ENCODE measurements around the gene PARP12.
"Not testable (repeated sequence)": the region's sequence is repeated elsewhere in the genome, so short reads cannot be mapped to it uniquely, and the experiment has no call there.

Gene PARP12, protein sequence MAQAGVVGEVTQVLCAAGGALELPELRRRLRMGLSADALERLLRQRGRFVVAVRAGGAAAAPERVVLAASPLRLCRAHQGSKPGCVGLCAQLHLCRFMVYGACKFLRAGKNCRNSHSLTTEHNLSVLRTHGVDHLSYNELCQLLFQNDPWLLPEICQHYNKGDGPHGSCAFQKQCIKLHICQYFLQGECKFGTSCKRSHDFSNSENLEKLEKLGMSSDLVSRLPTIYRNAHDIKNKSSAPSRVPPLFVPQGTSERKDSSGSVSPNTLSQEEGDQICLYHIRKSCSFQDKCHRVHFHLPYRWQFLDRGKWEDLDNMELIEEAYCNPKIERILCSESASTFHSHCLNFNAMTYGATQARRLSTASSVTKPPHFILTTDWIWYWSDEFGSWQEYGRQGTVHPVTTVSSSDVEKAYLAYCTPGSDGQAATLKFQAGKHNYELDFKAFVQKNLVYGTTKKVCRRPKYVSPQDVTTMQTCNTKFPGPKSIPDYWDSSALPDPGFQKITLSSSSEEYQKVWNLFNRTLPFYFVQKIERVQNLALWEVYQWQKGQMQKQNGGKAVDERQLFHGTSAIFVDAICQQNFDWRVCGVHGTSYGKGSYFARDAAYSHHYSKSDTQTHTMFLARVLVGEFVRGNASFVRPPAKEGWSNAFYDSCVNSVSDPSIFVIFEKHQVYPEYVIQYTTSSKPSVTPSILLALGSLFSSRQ

DNA sequence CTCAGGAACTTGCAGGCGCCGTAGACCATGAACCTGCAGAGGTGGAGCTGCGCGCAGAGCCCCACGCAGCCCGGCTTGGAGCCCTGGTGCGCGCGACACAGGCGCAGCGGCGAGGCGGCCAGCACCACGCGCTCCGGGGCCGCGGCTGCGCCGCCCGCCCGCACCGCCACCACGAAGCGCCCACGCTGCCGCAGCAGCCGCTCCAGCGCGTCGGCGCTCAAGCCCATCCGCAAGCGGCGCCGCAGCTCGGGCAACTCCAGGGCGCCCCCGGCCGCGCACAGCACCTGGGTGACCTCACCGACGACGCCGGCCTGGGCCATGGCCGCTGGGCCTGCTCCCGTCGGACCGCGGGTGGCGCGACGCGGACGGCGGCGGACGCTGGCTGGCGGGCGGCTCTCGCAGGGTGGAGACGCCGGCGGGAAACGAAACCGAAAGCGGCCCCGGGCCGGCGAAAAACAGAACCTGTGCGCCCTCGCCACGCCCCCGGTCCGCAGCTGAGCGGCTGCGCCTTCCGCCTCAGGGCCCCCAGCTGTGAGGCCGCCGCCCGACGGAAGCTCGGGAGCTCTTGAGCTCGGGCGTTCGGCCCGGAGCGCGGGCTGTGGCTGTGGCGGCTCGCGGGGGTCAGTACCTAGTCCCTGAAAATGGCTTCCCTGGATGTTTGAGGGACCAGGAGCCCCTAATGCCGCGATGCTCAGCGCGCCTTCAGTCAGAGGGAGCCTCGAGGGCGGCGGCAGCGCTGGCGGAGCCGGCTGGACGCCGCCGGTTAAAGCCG is at the start of gene PARP12:
PARP12 (minus strand) TSS at position 424 of the 772 bp plus-strand sequence; CDS start at position 320, 104 bp downstream.
- peak; percentile 75 for DNase-seq (ENCODE audit: low read depth)

DNA sequence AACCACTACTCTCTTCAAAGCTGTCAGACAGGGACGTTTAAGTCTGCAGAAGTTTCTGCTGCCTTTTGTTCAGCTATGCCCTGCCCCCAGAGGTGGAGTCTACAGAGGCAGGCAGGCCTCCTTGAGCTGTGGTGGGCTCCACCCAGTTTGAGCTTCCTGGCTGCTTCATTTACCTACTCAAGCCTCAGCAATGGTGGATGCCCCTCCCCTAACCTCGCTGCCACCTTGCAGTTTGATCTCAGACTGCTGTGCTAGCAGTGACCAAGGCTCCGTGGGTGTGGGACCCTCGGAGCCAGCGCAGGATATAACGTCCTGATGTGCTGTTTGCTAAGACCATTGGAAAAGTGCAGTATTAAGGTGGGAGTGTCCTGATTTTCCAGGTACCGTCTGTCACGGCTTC is 46.0 kb upstream of the PARP12 start:
- DNase-seq (ENCODE audit: low read depth) = not testable (repeated sequence)

DNA sequence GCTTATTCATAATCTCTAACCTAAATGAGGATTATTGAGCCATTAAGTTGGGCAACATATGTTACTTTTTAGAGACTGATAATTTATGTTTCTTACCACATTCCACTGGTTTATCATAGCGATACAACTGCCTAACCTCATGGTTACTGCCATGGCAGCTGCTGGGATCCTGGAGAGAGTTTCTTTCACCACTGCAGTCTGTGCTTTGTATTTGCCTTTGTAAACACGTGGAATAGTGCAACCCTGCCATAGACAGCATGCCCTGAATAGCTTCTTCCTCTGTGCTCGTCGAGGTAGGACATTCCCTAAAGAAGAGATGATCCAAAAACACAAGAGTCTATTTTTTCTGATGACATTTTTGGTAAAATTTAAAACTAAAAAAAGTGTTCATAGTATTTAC is 33.7 kb upstream of the PARP12 start:
- DNase-seq (ENCODE audit: low read depth) = no peak

DNA sequence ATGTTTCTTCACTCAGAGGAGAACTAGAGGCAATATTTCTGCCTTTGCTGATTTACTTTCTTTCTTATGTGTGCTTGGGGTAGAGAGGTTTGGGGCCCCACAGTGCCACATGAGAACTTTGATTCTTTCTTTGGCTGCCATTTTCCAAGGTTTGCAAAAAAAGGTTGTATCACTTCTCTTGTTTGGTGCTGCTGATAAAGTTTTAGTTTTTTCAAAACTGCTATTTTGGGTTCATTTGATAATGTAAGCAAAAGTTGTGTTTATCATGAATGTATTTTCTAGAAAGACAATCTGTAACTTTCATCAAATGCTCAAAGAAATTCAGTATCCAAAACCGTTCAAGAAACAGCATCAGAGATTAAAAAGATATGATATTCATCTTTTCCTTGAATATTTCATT is 30.6 kb upstream of the PARP12 start:
- DNase-seq (ENCODE audit: low read depth) = no peak

DNA sequence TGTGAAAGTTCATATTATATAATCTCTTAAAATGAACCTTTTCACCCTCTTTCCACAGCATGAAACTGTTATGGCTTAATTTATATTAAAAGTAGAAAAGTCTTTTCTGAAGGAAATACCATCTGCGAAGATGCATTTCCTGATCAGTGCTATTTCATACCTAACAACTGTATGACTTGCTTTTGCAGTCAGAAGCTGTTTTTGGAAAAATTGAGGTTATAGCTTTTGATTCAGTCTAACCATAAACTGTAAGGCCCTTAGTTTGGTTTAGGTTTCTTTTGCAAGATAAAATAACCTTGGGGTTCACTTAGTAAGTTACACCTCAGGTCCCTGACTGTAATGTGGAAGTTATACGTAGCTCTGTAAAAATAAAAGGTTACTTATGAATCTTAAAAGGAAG is 22.7 kb upstream of the PARP12 start:
- DNase-seq (ENCODE audit: low read depth) = no peak

DNA sequence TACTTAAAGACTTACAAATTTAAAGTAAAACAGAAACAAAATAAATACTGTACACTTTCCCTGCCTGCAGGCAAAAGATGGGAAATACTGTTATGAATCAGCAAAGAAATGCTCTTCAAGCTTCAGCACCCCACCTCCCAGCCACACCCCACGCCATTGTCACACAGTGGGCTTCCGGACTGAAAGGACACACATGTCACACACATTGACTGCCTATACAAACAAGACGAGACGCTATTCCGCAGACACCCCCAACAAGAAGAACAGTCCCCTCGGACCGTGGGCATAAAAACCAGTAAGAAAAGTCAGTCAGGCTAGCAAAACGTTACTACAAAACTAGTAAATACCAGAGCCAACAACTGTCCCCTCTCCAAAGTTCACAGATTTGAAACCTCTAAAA is 22.2 kb upstream of the PARP12 start:
- DNase-seq (ENCODE audit: low read depth) = no peak

DNA sequence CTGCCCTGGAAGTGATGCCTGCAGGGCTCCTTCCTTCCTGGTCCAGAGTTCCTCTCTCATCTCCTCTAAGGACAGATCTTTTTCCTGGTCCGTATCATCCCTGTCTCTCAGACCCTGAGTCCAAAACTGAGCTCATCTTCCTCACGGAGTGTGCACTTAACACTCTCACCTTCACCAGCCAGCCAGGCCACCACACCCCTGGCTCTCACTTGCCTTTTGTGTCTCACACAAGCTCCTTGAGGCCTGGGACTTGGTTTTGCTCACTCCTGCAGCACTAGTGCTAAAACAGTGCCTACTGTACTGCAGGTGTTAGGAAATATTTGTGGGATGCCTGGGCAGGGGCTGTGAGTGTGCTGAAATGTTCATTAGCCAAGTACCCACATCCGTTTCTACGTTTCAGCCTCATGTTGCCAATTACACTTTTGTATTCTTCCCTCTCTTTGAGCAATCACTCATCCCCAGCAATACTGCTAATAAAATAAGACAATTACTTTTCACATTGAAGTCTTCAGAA is 21.4 kb upstream of the PARP12 start:
- no peak for DNase-seq (ENCODE audit: low read depth)

DNA sequence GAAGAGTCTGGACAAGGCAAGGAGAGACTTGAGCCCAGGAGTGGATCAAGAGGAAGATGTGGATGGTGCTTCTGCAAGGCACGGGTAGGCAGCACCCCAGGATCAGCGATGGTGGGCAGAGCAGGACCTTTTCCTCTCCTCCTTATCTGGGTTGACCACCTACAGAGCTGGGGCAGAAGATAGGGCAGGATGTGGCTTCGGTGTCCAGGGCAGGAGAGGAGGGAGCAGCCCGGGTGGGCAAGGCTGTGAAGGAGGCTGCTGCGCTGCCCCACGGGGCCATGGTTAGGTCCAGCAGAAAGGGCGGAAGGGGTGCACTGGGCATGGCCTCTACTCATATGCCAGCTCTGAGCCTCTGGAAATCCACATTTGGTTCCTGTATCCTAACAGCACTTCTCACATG is 20.0 kb upstream of the PARP12 start:
- DNase-seq (ENCODE audit: low read depth) = no peak

DNA sequence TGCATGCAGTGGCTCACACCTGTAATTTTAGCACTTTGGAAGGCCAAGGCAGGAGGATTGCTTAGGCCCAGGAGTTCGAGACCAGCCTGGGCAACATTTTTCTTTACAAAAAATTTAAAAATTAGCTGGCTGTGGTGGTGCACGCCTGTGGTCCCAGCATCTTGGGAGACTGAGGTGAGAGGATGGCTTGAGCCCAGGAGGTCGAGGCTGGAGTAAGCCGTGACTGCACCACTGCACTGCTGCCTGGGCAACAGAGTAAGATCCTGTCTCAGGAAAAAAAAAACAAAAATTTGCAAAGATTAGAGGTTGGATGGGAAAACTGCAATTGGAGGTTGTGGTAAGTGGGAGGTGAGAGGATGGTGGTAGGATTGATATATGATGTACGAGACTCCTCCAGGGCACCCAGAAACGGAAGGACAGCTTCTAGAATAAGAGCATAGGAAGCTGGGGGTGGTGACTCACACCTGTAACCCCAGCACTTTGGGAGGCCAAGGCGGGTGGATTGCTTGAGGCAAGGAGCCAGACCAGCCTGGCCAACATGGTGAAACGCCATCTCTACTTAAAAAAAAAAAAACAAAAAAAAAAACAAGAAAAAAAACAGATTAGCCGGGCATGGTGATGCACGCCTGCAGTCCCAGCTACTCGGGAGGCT is 19.1 kb upstream of the PARP12 start:
- no peak for DNase-seq (ENCODE audit: low read depth)

DNA sequence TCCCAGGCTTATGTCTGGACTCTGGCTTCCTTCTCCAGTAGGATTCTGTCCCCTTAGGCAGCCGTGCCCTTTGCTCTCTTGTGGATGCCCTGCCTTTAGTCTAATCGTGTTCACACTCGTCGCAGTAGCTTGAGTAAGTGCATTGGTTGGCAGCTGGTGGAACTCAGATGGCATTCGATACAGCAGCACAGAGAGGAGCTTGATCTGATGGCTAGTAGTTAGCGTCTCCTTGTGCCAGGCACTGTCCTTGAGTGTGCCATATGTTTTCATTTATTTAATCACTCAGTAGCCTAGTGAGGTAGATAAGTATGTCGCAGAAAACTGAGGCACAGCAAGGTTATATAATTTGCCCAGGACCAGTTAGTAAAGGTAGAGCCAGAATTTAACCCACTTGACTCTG is 18.2 kb upstream of the PARP12 start:
- DNase-seq (ENCODE audit: low read depth) = no peak

DNA sequence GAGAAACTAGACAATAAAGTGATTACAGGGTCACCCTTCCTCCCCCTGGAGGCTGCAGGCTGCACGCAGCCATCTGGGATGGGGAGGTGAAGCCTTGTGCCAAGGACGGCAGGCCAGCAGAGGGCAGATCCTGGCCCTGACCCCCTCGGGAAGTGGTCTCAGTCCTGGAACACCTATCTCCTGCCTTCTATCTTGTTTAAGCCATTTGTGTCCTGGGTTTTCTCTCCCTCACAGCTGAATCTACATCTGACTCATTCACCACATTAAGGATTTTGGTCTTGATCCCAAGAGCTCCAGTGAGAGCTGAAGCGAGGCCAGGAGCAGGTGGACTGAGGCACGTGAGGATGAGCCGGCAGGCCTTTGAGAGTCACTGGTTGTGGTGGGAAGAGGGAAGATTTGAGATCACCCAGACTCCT is 16.4 kb upstream of the PARP12 start:
- DNase-seq (ENCODE audit: low read depth) = no peak

DNA sequence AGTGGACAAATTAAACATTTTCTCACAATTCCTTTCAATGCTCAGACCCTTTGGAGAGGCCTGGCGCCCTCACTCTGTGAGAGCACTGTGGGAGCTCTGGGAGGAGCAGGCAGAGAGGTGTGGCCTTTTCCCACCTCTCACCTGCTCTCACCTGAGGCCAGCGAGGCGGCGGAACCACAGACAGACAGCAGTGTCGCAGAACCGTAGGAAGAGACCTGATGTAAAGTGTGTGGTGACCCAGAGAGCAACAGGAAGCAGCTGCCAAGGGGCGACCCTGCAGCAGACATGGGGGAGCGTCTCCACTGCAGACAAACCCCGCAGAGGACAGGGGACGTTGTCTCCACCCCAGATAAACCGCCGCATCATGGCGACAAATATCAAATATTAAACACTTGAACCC is 15.6 kb upstream of the PARP12 start:
- no peak for DNase-seq (ENCODE audit: low read depth)

DNA sequence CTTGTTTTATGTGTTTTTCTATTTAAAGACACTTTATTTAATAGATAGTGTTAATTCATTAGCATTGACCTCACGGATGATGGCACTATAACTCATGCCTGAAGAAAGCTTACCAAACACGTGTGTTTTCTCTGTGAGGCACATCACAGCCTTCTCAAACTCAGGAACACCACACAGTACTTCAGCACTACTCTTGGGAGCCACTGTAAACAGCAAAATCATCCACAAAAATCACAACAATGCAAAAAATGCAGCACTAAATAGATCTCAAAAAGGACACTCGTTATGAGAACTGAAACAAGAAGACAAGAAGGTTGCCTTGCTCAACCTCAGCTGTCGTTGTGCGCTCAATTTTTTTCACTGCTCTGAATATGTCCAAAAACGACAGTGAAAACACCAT is 12.0 kb upstream of the PARP12 start:
- no peak for DNase-seq (ENCODE audit: low read depth)

DNA sequence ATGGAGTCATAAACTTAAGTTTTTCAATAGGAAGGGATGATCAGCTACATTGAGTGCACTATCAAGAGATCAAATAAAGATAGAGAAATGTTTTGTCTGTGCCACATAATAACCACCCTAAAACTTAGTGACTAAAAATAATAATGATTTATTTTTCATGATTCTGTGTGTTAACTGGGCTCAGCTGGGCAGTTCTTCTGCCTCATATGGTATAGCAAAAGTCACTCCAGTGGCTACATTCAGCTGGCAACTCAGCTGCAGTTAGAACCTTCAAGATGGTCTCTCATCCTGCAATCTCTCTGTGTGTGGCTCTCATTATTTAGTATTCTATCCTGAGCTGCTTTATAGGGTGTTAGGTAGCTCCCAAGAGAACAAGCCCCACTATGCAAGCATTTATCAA is 7.8 kb upstream of the PARP12 start:
- no peak for DNase-seq (ENCODE audit: low read depth)

DNA sequence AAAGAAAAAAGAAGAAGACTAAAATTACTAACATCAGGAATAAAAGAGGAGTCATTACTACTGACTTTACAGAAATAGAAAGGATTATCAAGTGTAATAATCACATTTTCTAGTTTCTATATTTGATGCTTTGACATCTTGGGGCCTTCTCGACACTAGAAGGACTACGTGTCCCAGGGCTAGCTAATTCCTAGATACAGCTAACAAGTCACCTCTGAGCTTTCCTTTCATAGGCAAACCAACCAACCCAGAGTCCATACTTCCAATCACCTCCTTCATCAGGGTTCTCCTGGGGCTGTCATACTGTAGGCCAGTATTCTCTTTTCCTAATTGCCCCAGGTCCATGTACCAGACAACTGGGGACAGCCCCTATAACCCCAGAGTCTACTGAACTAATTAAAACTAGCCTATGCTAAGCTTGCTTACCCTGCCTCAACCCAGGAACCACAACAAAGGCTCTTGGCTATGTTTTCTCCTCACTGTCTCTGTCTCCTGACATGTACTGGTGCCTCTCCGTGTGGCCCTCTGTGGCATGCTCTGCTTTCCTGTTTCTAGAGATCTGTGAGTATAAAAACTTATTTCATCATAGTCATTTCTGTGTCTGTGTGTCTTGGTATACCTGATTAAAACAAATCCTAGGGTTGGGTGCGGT is 6.7 kb upstream of the PARP12 start:
- DNase-seq (ENCODE audit: low read depth) = no peak

DNA sequence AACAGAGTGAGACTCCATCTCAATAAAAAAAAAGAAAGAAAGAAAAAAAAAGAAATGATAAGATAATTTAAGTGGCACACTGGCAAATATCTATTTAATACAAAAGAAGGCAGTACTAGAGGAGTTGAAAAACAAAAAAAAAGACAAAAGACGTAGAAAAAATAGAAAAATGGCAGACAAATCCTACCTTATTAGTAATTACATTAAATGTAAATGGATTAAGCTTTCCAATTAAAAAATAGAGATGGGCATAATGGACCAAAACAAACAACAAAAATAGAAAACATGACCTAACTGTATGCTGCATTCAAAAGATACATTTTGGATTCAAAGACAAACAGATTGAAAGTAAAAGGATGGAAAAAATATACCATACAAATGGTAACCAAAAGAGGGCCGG is 5.3 kb upstream of the PARP12 start:
- DNase-seq (ENCODE audit: low read depth) = no peak

DNA sequence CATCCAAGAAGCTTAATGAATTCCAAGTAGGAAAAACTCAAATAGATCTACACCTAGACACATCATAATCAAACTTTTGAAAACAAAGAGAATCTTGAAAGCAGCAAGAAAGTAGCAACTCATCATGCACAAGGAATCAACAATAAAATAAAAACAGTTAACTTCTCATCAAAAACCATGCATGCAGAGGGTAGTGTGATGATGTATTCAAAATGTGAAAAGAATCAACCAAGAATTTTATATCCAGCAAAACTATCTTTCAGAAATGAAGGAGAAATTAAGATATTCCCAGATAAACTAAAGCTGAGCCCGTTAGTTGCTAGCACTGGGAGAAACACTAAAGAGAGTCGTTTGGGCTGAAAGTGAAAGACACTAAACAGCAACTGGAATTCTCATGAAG is 4.3 kb upstream of the PARP12 start:
- no peak for DNase-seq (ENCODE audit: low read depth)

DNA sequence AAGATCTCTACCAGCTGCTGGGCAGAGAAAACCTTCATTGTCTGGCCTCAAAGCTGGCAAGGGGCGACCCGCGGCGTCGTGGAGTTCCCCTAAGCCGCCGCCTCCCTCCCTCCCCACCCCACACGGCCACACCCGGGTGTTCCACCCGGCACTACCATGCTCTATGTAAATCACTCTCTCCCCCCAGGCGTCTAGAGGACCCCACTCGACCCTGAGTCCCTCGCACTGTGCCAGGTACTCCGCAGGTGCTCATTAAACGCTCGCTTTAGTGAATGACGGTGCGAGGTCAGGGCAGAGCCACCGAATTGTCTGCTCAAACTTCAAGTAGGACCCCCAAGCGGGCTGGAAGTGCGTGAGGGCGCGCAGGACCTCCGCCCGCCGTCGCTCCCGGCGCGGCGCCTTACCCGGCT is 628 bp downstream of the PARP12 start:
- DNase-seq (ENCODE audit: low read depth) = no peak

DNA sequence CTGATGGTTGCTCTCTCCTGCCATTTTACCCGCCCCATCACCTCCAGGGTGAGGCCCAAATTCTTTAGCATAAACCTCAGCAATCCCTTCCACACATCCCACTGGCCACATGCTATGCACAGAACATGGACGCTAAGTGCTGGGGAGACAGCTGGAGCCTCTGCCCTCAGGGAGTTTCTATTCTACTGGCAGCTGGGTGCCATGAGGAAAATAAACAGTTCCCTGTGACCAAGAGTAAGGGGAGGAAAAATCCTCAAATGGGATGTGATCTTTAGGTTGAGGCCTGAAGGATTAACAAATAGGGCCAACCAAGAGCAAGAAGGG is 1.2 kb downstream of the PARP12 start:
- DNase-seq (ENCODE audit: low read depth) = no peak

DNA sequence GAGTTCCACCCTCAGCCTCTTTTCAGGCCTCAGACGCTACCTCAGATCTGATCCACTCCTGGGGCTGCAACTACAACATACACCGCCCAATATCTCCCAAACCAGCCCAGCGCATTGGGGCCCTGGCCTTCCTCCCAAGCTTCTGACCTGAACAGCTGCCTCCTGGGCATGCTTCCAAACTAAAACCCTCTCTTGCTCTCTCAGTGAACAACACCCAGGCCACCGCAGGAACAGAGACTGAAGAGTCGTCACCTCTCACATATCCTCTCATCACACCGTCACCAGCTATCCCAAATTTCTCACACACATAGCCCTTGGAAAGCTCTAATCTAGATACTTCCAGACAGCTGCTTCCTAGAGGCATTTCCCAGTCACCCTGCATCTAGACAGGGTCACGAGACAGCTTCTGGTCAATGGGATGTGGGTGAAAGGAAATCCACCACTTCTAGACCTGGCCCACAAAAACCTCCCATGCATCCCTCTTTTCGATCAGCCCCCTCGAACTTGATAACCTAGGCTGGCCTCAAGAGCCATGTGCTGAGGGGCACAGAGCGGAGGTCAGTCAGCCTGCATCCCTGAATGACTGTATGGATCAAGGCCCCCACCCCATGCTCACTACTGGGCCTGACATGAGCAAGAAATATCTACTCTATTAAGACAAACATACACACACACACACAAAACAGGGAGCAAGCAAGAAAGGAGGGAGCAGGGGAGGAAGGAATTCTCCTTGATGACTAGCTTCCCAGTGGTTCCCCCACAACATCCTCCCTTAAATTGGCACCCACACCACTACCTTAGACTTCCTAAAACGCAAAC is 1.8 kb downstream of the PARP12 start:
- DNase-seq (ENCODE audit: low read depth) = no peak

DNA sequence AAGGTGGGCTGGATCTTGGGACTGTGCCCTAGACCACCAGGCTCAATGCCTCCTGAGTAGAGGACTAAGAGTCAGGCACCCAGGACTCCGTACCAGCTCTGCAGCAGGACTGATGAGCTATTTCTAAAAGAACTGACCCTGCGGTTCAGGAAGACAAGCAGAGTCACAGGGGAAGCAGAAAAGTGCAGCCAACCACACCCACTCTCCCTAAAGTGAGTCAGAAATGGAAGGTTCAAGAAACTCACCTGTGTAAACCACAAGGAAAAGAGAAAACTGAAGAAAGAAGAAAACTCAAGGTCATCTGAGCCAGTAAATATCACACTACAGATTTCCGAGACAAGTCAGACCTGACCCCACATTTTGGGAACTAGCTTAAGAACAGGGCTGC is 2.5 kb downstream of the PARP12 start:
- DNase-seq (ENCODE audit: low read depth) = no peak
